NCI-H69 (cell line): ENCODE results near the gene EIF6.

Experiments
- DNase-seq: peaks from one replicate; lab custom pipeline; 2025; lab: John Stamatoyannopoulos, UW

Gene EIF6

DNA sequence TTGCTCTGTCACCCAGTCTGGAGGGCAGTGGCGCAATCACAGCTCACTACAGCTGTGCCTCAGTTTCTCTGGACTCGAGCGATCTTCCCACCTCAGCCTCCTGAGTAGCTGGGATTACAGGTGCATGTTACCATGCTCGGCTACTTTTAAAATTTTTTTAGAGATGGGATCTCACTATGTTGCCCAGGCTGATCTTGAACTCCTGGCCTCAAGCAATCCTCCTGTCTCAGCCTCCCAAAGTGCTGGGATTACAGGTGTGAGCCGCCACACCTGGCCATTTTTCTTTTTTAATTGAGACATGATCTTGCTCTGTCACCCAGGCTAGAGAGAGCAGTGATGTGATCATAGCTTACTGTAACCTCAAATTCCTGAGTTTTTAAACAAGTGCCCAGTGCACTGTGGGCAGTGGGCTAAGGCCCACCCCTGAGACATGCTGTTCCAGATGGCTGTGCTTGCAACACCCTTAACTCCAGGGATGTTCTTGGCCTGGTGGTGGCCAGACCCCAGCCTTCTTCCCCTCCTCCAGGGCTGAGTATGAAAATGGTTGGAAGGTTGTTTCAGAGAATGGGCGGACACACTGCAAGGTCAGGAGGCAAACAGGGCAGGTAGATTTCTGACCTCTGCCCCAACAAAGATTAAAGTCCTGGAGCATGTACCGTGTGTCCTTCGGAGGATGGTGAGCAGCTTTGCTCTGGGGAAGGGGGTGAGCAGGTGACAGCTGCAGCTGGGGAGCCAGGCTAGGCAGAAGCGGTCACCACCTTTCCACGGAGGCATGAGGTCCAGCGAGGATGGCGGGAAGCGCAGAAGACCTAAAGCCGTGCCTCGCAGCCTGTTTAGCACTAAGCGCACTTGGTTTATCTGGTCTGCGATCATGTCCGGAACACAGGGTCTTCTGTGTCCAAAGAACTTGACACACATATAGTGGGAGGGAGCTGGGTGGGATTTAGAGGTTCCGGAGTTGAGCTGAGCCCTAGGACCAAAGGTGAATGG is 9.0 kb upstream of the EIF6 start:
- no peak for DNase-seq

DNA sequence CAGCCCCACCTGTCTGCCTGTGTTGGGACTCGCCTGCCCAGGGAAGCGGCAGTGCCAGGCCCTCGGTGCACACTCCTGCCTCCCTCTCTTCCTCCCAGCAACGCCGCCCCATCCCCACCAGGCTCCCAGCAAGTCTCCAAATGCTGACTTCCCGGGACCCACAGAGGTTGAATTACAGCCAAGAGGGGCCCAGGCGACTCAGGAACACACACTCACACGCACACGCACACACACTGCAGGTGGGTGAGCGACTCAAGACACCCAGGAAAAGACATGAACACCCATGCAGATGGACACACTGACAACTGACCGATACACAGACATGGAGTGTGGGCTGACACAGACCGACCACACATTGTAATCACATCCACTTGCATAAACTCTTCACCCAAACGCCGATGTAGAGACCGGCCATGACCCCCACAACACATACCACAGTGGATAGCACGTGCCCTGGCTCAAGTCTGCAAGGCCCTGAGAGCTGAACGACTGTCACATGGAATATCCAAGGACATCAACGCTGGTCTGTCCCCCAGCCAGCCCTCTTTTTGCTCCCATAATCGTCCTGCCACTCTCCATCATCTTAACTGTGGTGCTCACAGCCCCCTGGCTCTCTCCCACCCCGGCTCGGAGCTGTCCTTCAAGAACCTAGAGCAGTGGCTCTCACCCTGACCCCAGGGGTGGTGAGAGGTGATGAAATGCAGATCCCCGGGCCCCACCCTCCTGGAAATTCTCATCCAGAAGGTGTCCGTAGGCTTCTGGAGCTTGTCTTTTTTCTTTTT is 8.1 kb upstream of the EIF6 start:
- no peak for DNase-seq

DNA sequence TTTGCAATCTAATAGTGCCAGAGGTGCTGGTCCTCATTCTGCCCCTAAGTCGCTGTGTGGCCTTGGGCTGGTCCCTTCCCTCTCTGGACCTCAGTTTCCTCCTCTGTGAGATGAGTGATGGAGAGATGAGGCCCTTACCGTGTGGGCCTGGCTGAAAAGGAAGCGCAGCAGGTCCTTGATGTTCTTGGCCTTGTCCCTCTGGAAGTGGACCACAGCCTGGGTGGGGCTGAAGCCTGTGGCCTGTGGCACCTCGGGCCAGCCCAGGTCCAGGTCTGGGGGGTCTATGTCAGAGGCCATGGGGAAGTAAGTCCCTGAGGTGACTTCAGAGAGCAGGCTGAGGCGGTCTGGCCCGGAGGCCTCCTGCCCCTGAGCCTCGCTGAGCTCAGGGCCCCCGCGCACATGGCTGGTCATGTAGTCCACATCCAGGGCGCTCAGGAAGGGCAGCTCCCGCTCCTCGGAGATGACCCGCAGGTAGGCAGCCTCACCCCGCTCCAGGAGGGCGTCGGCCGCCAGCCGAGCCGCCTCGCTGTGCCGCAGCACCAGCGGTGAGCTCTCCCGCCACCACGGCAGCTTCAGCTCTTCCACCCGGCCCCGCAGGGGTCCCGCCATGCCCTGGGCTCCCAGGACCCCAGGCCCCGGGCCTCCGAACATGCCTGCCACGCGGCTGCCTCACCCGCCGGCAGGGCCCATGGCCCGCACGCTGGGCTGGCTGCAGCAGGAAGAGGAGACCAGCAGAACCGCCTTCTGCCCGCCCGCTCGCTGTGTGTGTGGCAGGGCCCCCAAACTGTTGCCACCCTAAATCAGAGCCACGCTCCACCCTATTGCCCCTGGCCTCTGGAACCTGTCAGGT is 7.3 kb upstream of the EIF6 start, which contains the start of gene FAM83C:
Gene FAM83C, minus strand, starts transcription at position 772 of the 850 bp plus-strand sequence. Its CDS starts 121 bp downstream, at position 651.
- DNase-seq = no peak

DNA sequence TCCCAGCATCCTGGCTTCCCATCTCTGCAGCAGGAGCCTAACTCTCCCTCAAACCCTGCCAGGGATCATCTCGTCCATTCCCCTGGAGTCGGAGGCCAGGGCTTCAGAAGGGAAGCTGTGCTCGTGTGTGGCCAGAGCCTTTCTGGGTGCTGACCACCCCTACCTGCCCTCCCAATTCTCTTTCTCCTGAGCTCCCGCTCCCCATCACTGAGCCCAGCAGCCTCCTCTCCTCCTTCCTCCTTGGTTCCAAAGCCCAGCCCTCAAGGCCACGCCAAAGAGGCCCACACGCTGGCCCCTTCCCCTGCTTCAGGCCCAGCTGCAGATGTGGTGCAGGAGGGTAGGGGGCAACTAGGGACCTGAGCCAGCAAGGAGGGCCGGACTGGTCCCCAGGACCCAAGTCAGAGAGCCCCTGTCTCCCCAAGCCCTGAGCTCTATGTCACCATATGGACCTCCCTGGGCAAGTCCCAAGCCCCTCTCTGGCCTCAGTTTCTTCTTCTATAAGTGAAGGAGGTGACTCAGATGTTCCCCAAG is 6.4 kb upstream of the EIF6 start:
- DNase-seq = no peak

DNA sequence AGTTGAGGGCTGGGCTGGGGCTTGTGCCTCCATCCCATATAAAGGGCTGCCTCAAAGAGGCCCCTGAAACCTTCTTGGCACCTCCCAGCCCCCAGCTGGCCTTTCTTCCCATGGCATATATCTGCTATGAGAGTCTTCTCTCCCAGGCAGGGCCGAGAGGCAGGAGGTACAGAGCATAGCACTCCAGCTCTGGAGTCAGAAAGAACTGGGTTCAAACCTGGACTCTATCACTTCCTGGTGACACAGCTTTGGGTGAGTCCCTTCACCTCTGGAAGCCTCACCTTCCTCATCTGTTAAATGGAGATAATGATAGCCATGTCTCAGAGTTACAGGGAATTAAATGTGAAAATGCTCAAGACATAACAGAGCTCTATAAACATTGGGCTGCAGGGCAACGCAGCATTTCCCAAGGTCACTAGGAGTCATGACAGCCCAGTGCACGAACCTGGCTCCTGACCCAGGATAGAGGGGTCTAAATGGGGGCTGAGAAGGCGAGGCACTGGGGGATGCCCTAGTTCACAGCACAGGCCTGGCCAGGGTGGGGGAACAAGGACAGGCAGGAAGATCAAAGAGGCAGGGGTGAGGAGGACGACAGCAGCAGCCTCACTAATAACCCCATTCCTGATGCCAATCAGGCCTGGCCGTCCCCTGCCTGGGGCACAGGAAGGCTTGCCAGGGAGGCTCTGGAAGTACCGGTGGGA is 5.8 kb upstream of the EIF6 start:
- DNase-seq = no peak

DNA sequence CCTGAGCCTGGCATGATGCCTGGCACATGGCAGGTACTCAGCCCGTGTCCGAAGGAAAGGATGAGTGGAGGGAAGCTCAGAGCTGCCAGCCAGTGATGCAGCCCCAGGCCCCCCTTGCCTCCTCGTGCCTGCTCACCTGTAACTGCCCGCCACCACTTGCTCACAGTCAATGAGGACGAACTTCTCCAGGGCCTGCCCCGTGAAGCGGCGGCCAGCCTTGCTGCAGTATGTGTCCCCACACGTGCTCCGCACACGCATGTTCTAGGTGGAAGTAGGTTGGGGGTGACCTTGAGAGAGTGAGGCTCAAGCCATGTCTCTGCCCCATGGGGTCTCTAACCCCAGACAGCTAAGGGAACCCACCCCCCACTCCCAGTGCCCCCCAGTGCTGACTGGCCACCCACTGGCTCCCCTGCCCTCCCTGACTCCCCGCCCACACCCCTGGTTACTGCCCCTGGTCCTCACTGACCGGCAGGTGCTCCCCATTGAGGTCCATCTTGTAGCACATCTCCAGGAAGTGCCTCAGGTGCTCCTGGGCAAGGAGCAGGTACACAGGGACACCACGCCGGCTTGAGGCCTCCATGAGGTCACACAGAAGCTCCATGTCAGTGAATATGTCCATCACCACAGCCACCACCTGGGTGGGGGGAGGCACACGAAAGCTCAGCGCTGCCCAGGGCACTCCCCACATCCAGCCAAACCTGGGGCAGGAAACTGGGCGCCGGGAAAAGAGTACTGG is 3.9 kb upstream of the EIF6 start:
- DNase-seq = no peak

DNA sequence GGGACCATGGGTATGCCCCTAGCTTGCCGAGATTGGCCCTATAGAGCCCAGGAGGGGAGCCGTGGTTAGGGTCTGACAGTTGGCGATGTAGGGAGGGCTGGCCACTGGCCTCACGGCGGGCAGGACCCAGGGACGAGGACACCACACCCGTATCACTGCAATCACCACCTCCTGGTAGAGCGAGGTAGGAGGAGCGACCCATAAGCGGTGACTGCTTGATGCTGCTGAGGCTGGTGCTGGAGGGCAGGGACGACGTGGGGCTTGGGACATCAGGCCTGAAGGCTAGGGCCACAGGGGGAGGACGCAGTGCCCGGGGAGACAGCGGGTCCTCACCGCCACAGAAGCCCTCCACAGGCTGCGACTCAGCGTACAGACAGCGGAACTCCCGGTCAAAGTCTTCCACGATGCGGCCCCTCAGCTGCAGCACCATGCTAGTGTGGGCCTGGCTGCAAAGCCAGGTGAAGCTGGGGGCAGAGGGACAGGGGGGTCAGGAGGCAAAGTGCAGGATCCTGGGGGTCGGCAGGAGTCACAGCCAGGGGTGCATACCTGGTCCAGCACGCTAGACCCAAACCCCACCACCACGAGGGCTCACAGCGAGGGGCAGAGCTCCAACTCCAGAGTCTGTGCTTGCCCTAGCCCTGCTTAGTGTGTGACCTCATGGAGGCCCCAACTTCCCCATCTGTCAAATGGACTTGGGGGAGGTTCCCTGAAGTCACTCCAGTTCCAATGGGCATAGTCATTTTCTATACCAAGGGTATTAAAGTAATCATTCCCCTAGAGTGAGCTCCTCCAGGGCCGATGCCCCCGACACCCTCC is 3.1 kb upstream of the EIF6 start:
- DNase-seq = no peak

DNA sequence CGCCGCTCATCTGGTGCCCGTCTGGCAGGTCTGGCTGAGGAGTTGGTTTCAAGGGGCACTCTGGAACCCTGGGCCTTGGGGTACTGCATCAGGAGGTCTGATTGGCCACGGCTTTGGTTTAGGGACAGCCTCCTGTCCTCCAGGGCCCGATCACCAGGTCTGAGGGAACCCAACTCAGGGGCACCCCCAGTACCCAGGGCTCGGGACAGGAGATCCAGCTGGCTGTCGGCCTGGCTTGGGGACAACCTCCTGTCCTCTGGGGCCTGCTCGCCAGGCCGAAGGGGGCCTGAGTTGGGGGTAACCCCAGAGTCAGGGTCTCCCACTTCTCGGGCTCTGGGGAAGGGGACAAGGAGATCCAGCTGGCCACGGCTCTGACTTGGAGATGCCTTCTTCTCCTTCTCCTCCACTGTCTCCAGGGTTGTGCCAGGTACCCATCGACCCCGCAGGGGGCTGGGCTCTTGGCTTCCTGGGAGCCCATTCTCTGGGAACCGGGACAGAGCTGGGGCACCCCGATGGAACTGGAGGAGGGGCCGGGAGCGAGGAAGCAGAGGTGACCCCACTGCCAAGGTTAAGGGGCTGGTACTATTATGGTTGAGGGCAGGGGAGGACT is 2.4 kb upstream of the EIF6 start:
- no peak for DNase-seq

DNA sequence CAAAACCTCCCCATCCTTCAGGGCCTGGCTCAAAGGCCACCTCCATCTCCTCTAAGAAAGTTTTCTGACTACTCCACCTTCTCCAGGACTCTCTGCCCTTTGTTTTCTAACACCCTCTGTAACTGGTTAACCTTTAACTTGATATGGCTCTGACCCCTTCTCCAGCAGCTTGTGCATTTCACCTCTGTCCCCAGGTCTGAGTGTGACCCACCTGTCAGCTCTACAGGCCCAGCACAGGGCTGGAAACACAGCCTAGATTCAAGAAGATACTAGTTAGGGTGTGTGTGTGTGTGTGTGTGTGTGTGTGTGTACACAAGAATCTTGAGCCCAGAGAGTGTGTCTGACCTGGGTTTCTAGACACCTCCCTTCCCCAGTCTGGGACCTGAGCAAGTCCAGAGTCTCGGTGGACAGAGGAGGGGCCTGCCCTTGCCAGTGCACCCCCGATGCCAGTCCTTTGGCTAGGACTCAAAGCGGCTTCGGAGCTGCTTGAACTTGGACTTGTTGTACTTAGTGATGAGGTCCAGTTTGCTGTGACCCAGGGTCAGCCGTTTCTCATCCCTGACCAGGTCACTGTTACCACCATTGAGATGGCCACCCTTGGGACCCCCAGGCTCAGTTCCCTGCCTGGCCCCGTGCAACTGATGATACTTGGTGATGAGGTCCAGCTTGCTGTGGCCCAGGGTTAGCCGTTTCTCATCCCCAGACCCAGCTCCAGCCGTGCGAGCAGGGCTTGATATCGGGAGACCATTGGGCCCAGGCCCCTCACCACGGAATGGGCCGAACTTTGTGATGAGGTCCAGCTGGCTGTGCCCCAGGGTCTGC is 1.7 kb upstream of the EIF6 start:
- DNase-seq = no peak

DNA sequence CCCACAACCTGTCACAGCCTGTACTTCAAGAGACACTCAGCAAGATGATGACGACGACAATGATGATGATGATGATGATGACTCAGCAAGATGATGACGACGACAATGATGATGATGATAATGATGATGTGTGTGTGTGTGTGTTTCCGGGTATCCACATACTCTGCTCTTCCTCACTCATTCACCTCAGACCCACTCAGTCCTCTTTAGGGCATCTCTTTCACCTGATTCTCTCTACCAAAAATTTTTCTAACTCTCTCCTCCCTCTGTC is 1.2 kb upstream of the EIF6 start:
- no peak for DNase-seq

DNA sequence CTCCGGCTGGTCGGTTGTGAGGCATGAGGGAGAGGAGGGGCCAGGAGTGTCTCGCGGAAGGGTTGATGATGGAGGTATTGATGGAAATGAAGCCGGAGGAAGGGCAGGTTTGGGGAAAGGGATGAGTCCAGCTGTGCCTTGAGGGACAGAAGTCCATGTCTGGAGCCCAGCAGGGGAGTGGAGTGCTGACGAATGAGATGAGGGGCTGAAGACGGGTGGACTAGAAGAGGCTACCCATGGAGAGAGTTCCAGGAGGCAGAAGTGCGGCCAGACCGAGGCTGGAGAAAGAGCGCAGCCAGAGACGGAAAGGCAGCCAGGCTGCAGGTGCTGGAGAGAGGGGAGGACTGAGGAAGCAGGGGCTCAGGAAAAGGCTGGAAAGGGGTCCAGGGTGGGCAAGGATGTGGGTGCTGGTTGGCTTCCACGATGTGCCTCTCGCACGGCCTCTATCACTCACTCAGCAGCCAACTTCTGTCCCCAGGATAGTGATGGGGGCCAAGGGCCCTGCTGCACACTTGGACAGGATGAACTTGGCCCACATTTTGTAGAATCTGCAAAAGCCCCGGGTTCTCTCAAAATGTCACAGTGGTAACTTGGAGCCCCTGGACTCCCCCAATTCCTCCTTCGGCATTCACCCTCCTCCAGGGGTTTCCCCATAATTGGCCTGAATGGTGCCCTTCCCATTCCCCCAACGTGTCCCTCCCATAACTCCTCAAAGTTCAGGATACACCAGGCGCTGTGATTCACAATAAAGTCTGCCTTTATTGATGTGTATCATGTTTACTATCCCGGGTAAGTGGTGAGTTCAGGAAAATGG is 627 bp upstream of the EIF6 start:
- no peak for DNase-seq

DNA sequence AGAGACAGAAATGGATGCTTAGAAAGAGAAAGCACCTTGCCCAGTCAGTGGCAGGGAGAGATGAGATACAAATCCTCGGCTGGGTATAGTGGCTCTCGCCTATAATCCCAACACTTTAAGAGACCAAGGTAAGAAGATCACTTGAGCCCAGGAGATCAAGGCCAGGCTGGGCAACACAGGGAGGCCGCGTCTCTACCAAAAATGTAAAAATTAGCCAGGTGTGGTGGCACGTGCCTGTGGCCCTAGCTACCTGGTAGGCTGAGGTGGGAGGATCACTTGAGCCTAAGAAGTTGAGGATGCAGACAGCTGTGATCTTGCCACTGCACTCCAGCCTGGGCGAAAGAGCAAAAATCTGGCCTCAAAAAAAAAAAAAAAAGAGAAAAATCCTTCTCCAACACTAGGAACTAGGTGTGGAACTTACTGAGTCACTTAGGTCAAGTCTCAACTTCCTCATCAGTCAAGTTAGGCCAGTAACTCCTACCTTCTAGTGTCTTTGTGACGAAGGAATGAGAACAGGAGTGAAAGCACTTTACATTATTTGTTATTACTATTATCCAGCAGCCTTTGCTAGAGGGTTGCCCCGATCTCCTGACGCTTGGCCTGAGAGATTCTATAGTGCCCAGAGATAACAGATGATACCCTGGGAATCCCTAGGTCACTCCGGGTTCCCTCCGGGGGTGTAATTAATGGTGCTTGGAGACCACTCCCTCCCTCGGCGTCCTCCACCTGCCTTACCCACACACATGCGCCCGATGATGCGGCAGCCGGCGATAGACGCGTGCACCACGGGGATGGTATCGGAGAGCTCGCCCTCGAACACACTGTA is 918 bp downstream of the EIF6 start:
- no peak for DNase-seq

DNA sequence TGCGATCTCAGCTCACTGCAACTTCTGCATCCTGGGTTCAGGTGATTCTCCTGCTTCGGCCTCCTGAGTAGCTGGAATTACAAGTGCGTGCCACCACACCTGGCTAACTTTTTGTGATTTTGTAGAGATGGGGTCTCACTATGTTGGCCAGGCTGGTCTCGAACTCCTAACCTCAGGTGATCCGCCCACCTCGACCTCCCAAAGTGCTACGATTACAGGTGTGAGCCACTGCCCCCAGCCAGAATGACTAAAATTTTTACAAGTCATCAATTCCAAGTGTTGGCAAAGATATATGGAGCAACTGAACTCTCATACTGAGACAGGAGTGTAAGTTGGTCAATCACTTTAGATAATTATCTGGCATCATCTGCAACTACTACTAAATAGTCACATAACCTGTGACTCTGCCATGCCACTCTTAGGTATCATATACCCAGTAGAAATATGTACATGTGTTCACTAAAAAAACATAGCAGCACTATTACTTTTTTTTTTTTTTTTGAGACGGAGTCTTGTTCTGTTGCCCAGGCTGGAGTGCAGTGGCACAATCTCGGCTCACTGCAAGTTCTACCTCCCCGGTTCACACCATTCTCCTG is 3.0 kb downstream of the EIF6 start:
- no peak for DNase-seq

DNA sequence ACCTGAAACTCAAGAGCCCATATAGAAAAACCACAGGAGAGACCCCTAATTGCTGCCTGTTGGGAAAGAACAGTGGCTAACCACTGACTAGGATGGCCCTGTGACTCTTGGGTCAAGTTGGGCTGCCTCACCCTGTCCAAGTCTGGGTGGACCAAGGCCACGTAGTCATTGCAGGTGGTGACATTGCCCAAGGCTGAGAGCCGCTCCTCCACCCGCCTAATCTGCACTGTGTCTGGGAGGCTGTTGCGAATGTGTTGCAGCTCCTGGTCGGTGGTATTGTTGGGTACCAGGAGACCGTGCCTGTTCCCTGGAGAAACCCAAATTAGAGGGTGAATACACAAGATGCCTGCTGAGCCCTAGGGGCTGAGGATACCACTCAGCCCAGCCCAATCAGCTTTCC is 4.0 kb downstream of the EIF6 start:
- no peak for DNase-seq

DNA sequence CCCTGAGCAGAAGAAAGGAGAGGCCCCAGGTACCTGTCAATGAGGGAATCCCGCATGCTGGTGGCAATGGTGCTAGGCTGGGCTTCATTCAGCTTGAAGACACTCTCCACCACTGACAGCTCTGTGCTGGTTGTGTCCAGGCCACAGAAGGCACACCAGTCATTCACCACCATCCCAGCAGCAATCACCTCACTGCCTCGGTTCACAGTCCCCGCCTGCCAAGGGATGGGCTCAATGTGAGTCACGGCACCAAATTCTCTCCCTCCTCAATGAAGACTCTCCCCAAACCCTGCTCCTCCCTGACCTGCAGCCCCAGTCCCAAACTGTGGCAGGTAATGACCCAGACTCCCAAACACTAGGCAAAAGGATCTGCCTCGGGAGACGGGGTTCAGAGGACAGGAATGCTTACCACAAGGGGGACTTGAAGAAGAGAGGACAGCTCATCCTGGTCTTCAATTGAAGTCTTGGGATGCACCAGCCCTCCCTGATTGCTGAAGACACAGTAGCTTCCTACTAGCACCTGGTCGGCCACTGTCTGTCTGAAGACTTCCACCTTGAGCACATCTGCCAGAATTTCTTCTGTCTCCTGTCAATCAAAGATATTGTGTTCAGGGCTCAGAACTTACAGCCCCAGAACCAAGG is 4.9 kb downstream of the EIF6 start:
- no peak for DNase-seq

DNA sequence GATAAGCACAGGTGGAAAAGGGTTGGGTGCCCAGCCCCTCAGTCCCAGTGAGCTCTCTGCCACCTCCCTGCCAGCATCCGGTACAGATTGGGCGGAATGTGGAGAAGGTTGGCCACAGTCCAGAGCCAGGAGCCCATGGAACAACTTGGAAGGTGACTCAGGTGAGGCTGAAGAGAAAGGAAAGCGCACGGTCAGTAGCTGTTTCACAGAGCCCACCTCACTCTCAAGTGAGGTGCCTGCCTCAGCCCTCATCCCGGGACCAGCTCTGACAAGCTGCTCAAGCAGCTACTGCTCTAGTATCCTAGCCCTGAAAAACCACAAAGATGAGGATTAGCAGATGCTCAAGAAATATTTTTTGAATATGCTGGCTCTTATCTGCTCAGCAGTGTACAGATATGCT is 5.5 kb downstream of the EIF6 start:
- no peak for DNase-seq
